PC-3 (cell line): ENCODE data around the gene OR56B4. TPM values are rescaled to one million over a fixed set of nuclear protein-coding genes. Genes with fewer than 3 reads are reported as not detected.

Source experiments
- ATAC-seq: fragments of 200-7000 bp; cut with Tn5 transposase; 2 replicates; pipeline ENCODE4 v1.9.1; 2020; ENCODE audit warnings: mild to moderate bottlenecking, moderate library complexity
- BruUV-seq: library from RNA; stranded (reverse); fragments of 400-500 nt; replicated peaks from 2 replicates; lab custom pipeline; 2021; lab: Mats Ljungman, UMichigan
- CTCF ChIA-PET: fragments of 300-600 bp; sonication (Branson Sonifier 250); formaldehyde crosslinking; loops from one replicate; lab custom pipeline; 2022; ENCODE audit warnings: antibody characterized with exemption; lab: Charles Lee
- POLR2A ChIA-PET: fragments of 300-600 bp; sonication (Branson Sonifier 250); formaldehyde crosslinking; loops from one replicate; lab custom pipeline; 2022; ENCODE audit warnings: antibody characterized with exemption; ENCODE audit not compliant: unreplicated experiment; lab: Charles Lee
- DNase-seq: peaks from one replicate; pipeline ENCODE4 v3.0.0-alpha.2; 2015
- H2AFZ ChIP-seq: fragments of 300-600 bp; sonication (generic); 2 replicates; pipeline ENCODE4 v1.6.0; 2016; ENCODE audit warnings: antibody characterized with exemption, low read length
- H3F3A ChIP-seq: fragments of 300-600 bp; sonication (generic); one replicate; pipeline ENCODE4 v1.6.0; 2017; ENCODE audit warnings: antibody characterized with exemption, low read length, control low read depth, mild to moderate bottlenecking; ENCODE audit not compliant: unreplicated experiment
- H3K27ac ChIP-seq: fragments of 300-600 bp; sonication (generic); 2 replicates; pipeline ENCODE4 v1.5.1; 2016; ENCODE audit warnings: mild to moderate bottlenecking, low read length
- H3K27me3 ChIP-seq: fragments of 300-600 bp; sonication (generic); 2 replicates; pipeline ENCODE4 v1.6.1; 2016; ENCODE audit warnings: low read length, mixed read lengths
- H3K36me3 ChIP-seq: fragments of 300-600 bp; sonication (generic); 2 replicates; pipeline ENCODE4 v1.6.1; 2016; ENCODE audit warnings: low read depth, mixed run types, low read length, mixed read lengths
- H3K4me1 ChIP-seq: fragments of 300-600 bp; sonication (generic); 2 replicates; pipeline ENCODE4 v1.5.1; 2016; ENCODE audit warnings: low read length; ENCODE audit not compliant: insufficient read depth
- H3K4me2 ChIP-seq: fragments of 300-600 bp; sonication (generic); 2 replicates; pipeline ENCODE4 v1.6.0; 2016; ENCODE audit warnings: low read length
- H3K4me3 ChIP-seq: fragments of 300-600 bp; sonication (generic); 2 replicates; pipeline ENCODE4 v1.5.1; 2016; ENCODE audit warnings: mild to moderate bottlenecking, low read length, mixed read lengths
- H3K79me2 ChIP-seq: fragments of 300-600 bp; sonication (generic); 2 replicates; pipeline ENCODE4 v1.6.1; 2017; ENCODE audit warnings: low read length, mixed read lengths
- H3K9ac ChIP-seq: fragments of 300-600 bp; sonication (generic); 2 replicates; pipeline ENCODE4 v1.6.0; 2016; ENCODE audit warnings: mild to moderate bottlenecking, low read length
- H3K9me2 ChIP-seq: fragments of 300-600 bp; sonication (generic); replicated peaks from 2 replicates; pipeline ENCODE4 v1.6.1; 2016; ENCODE audit warnings: mixed run types, low read length, mixed read lengths
- H3K9me3 ChIP-seq: fragments of 300-600 bp; sonication (generic); 2 replicates; pipeline ENCODE4 v1.6.1; 2016; ENCODE audit warnings: low read length, mixed read lengths
- H4K20me1 ChIP-seq: fragments of 300-600 bp; sonication (generic); 2 replicates; pipeline ENCODE4 v1.6.1; 2016; ENCODE audit warnings: low read length, mixed read lengths
- CTCF ChIP-seq: fragments of 300-600 bp; sonication (generic); conservative IDR thresholded peaks from 2 replicates; pipeline ENCODE4 v1.5.1; 2017; ENCODE audit warnings: antibody characterized with exemption, low read depth, mild to moderate bottlenecking, low read length
- EZH2 ChIP-seq: fragments of 300-600 bp; sonication (generic); IDR thresholded peaks from one replicate; pipeline ENCODE4 v1.6.1; 2017; ENCODE audit warnings: antibody characterized with exemption, mild to moderate bottlenecking, low read length; ENCODE audit not compliant: unreplicated experiment
- EZH2phosphoT487 ChIP-seq: fragments of 300-600 bp; sonication (generic); IDR thresholded peaks from 2 replicates; pipeline ENCODE4 v1.6.1; 2018; ENCODE audit warnings: mild to moderate bottlenecking, antibody characterized with exemption, low read length, borderline replicate concordance
- intact Hi-C: fragments of 100-400 bp; cut with micrococcal nuclease; formaldehyde crosslinking; loops from 2 replicates; pipeline ENCODE4 v1.9.0; 2023
- total RNA-seq: library from RNA; depleted of rRNA; stranded (reverse); fragments of >200 nt; gene quantifications from 2 replicates; pipeline ENCODE4 v1.2.3, GENCODE V29; 2014

Gene OR56B4
- total RNA-seq, 1 experiment from 2014 or later: not detected

GRCh38 chr11:6094186-6094585 is 13.3 kb upstream of the OR56B4 start:
- no peaks in the 10 kb centered on the region for H3K9me3 ChIP-seq
- no peak overlapping the region for H3K4me3 ChIP-seq
- no peak overlapping the region for H3K9ac ChIP-seq
- no peak overlapping the region for H2AFZ ChIP-seq
- no peak for TF ChIP-seq EZH2
- TF ChIP-seq EZH2phosphoT487: no peak
- no peak for TF ChIP-seq CTCF
- no peak for DNase-seq
- H3K36me3 ChIP-seq: no peaks in the 10 kb centered on the region
- H3K27ac ChIP-seq: no peak overlapping the region
- H3K4me2 ChIP-seq: no peak overlapping the region
- no peaks in the 10 kb centered on the region for H4K20me1 ChIP-seq
- intact Hi-C loops: no loop called here
- ChIA-PET POLR2A (no interaction called here), CTCF (no interaction called here)
- H3K4me1 ChIP-seq: no peaks in the 10 kb centered on the region
- no peaks in the 10 kb centered on the region for H3K27me3 ChIP-seq
- ATAC-seq: no peak
- no peaks in the 10 kb centered on the region for H3F3A ChIP-seq
- no TSS peak for BruUV-seq
- H3K9me2 ChIP-seq: no peaks in the 10 kb centered on the region
- H3K79me2 ChIP-seq: no peaks in the 10 kb centered on the region

GRCh38 chr11:6095798-6096197 is 11.7 kb upstream of the OR56B4 start:
- intact Hi-C loops: no loop called here
- no peaks in the 10 kb centered on the region for H4K20me1 ChIP-seq
- CTCF ChIA-PET: interaction anchor here (0.6 kb wide), 1 partner anchor 155 kb away, joined by 3 read pairs; no protein-coding TSS in a partner anchor

More at GRCh38 chr11:6095798-6096197, 11.7 kb upstream of the OR56B4 start:
- no TSS peak for BruUV-seq
- Histone ChIP-seq H3K9me3 (no peaks in the 10 kb centered on the region), H3K4me1 (no peaks in the 10 kb centered on the region), H3K4me3 (no peak overlapping the region), H3K27me3 (no peaks in the 10 kb centered on the region), H3K79me2 (no peaks in the 10 kb centered on the region), H3K27ac (no peak overlapping the region), H2AFZ (no peak overlapping the region), H3F3A (no peaks in the 10 kb centered on the region), H3K4me2 (no peak overlapping the region), H3K36me3 (no peaks in the 10 kb centered on the region), H3K9ac (no peak overlapping the region), H3K9me2 (no peaks in the 10 kb centered on the region)
- DNase-seq: no peak
- no peak for ATAC-seq
- POLR2A ChIA-PET: no interaction called here
- TF ChIP-seq EZH2 (no peak), EZH2phosphoT487 (no peak), CTCF (no peak)
